Suprapubic skin (tissue), 4 donors: Measurements from ENCODE around the gene SCAND1.

Experiments used
- CTCF ChIP-seq, 2 donors: fragments of 200-600 bp in 1 of 2; fragments of 450-650 bp in 1 of 2; sonication (generic) in 1 of 2; IDR thresholded peaks; one replicate each; pipeline ENCODE4 v1.5.1; 2016 to 2019; ENCODE audit warnings: antibody characterized with exemption in 2 of 2, mild to moderate bottlenecking in 1 of 2, moderate library complexity in 1 of 2
- POLR2A ChIP-seq, 2 donors: fragments of 450-650 bp; IDR thresholded peaks; one replicate each; pipeline ENCODE4 v1.6.1; 2017; ENCODE audit warnings: antibody characterized with exemption in 2 of 2, mild to moderate bottlenecking in 2 of 2, moderate library complexity in 2 of 2
- POLR2AphosphoS5 ChIP-seq, 3 donors: sonication (generic); formaldehyde crosslinking; IDR thresholded peaks; one replicate each; pipeline ENCODE4 v1.6.1; 2017; ENCODE audit warnings: antibody characterized with exemption in 3 of 3

DNA sequence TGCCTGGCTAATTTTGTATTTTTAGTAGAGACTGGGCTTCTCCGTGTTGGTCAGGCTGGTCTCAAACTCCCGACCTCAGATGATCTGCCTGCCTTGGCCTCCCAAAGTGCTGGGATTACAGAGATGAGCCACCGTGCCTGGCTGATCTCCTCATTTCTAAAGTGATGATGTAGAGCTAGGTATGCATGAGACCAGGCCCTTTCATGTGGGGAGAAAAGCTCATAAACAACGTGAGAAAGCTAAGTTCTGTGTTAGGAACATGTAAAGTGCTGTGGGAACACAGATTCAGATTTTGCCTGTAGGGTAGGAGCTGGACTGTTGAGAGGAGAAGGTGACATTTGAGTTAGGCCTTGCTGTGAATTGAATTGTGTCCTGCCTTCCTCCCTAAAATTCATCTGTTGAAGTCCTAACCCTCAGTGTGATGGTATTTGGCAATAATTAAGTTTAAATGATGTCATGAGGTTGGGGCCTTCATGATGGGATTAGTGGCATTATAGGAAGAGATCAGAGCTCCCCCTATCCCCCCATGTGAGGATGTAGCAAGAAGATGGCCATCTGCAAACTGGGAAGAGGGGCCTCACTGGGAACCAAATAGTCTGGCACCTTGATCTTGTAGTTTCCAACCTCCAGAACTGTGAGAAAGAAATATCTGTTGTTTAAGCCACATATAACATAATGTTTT, 49.2 kb downstream of the SCAND1 start:
- TF ChIP-seq CTCF (IDR thresholded peaks at IDR 0.05) (no peak), POLR2A (IDR thresholded peaks at IDR 0.05) (no peak), POLR2AphosphoS5 (IDR thresholded peaks at IDR 0.05) (no peak)
